Stimulated activated naive B cell treated with anti-CD40 and anti-IgM and Interleukin-4, amounts not matched to agents 10 μg/mL and 1 μg/mL and 100 μg/mL, for 72 hours (primary cell): ENCODE data around the gene IFT57.

Experiments
- ATAC-seq, 2 donors: fragments of 150-1000 bp; cut with Tn5 transposase; replicated peaks; 2 replicates each; pipeline ENCODE4 v1.10.0; 2021; ENCODE audit warnings: moderate library complexity in 1 of 2
- DNase-seq: peaks from one replicate; pipeline ENCODE4 v3.0.0; 2021
- H3K27ac Mint-ChIP-seq: one replicate; pipeline ENCODE4 v1.8.0; 2022; ENCODE audit warnings: mild to moderate bottlenecking, mixed read lengths
- H3K27me3 Mint-ChIP-seq, 2 donors: one replicate each; pipeline ENCODE4 v1.8.0; 2022; ENCODE audit warnings: mixed read lengths in 2 of 2
- H3K36me3 Mint-ChIP-seq, 2 donors: one replicate each; pipeline ENCODE4 v1.8.0; 2022; ENCODE audit warnings: mixed read lengths in 2 of 2, mild to moderate bottlenecking in 1 of 2
- H3K4me1 Mint-ChIP-seq, 2 donors: one replicate each; pipeline ENCODE4 v1.8.0; 2022; ENCODE audit warnings: mixed read lengths in 2 of 2, mild to moderate bottlenecking in 1 of 2
- H3K4me3 Mint-ChIP-seq, 2 donors: one replicate each; pipeline ENCODE4 v1.8.0; 2022; ENCODE audit warnings: mild to moderate bottlenecking in 2 of 2, mixed read lengths in 2 of 2, moderate library complexity in 1 of 2
- H3K9me3 Mint-ChIP-seq, 2 donors: one replicate each; pipeline ENCODE4 v1.8.0; 2022; ENCODE audit warnings: mixed read lengths in 2 of 2, mild to moderate bottlenecking in 1 of 2

IFT57 gene

DNA sequence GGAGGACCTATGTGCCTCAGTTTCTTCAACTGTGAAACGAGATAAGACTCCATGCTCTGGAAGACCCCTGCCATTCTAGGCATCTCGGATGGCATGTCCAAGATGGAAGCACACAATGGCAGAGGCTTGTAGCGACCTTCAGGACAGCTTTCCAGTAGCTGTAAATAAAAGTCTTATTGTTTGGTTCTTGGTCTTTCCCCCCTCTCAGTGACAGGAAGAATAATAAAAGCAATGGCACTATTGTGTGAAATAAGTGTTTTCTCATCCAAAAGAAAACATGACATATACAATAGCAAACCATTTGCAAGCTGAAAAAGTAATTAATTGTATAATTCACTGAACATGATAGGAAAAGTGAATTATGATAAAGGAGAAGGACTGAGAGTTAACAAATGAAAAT, 98.9 kb downstream of the IFT57 start:
- no peak for ATAC-seq
- Mint-ChIP-seq H3K4me3 (peak overlapping the region; percentile 35 to 53), H3K27me3 (no peaks in the 10 kb centered on the region), H3K36me3 (peaks cover 18 to 33% of the 10 kb centered on the region in 2 donors), H3K27ac (peak overlapping the region; percentile 100), H3K4me1 (peaks cover 53 to 76% of the 10 kb centered on the region in 2 donors), H3K9me3 (peaks cover 3 to 7% of the 10 kb centered on the region in 2 donors)
- no peak for DNase-seq

GRCh38 chr3:108122276-108122675, 99.9 kb downstream of the IFT57 start:
- ATAC-seq (no peak), DNase-seq (no peak)
- Mint-ChIP-seq H3K27me3 (no peaks in the 10 kb centered on the region), H3K36me3 (peaks cover 13 to 25% of the 10 kb centered on the region in 2 donors), H3K9me3 (peaks cover 1% of the 10 kb centered on the region in 2 donors), H3K4me1 (peaks cover 54 to 79% of the 10 kb centered on the region in 2 donors), H3K27ac (peak overlapping the region; percentile 76), H3K4me3 (no peak overlapping the region)

DNA sequence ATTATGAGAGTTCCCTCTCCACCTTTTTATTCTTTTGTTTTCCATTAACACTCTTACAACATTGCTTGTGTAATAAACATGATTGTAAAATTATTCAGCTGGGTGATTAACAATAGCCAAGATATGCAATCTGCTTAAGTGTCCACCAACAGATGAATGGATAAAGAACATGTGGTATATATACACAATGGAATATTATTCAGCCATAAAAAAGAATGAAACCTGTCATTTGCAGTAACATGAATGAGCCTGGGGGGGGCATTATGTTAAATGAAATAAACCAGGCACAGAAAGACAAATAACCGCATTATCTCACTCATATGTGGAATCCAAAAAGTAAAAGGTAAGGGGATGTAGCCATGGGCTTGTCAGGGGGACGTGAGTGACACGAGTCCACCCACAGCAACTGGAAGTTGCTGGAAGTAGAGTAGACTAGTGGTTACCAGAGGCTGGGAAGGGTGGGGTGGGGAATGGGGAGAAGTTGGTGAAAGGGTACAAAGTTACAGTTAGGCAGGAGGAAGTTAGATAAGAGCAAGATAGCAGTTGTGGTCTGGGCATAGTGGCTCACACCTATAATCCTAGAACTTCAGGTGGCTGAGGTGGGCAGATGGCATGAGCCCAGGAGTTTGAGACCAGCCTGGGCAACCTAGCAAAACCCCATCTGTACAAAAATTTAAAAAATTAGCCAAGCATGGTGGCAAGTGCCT, 102.7 kb downstream of the IFT57 start:
- no peaks in the 10 kb centered on the region for H3K27me3 Mint-ChIP-seq
- ATAC-seq (no peak), DNase-seq (no peak)
- peaks cover 46 to 63% of the 10 kb centered on the region in 2 donors for H3K4me1 Mint-ChIP-seq
- peaks cover 2 to 8% of the 10 kb centered on the region in 2 donors for H3K36me3 Mint-ChIP-seq
- H3K9me3 Mint-ChIP-seq = peaks cover 0 to 1% of the 10 kb centered on the region in 2 donors
- H3K27ac Mint-ChIP-seq = no peak overlapping the region
- H3K4me3 Mint-ChIP-seq = no peak overlapping the region

DNA sequence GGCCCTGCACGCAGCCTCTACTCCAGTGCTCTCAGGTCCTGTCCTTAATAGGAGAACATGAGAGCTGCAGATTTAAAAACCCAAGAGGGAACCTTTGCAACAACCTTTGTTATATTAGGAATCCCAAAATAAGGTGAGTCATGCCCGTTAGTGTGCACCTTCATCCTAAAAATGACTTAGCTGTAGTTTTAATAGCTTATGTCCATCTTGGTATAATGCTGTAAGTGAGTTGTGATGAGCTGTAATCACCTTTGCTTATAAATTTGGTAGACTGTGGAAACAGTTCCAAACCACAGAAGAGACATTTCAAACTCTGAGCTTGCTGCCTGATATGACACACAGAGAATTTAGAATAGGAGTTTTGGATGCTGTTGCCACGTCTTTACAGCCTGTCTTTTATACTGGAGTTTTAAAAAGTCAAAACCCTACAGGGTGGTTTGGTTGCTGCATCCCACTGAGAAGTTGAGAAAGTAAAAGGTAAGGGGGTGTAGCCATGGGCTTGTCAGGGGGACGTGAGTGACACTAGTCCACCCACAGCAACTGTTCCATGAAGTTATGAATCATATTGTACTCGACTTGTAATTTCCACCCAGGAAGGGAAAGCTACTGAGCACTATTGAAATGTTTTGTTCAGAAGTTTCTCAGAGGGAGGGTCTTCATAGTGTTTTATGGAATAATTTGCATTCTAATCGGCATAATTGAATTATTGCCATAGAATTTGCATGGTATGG, 104.0 kb downstream of the IFT57 start:
- Mint-ChIP-seq H3K27ac (peak overlapping the region; percentile 16), H3K4me1 (peaks cover 37 to 50% of the 10 kb centered on the region in 2 donors), H3K4me3 (no peak overlapping the region), H3K27me3 (no peaks in the 10 kb centered on the region), H3K36me3 (peaks cover 2 to 8% of the 10 kb centered on the region in 2 donors), H3K9me3 (peaks cover 0 to 1% of the 10 kb centered on the region in 2 donors)
- no peak for DNase-seq
- peak; percentile 81 to 84 for ATAC-seq

DNA sequence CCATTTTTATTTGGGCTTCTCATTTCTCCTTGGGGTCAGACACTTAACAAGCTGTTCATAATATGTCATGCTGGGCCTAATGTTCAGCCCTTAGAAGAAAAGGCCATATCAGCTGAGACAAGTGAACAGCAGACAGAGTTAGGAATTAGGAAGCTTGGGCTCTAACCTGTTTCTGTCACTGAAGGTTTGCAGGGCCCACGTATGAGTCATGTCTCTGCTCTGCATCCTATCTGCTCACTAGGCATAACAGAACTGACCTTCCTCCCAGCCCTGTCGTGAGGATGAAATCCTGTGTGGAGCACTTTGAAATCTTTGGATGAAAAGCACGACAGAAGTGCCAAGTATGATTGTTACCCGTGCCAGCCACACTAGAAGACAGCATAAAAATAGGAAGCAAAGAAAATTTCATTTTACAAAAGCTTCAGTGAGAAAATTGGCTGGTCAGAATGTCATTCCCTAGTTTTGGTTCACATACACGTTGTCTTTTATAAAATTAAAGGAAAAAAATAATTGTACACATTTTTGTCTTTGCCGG, 104.9 kb downstream of the IFT57 start:
- H3K36me3 Mint-ChIP-seq = peaks cover 2 to 8% of the 10 kb centered on the region in 2 donors
- H3K27ac Mint-ChIP-seq = no peak overlapping the region
- no peak overlapping the region for H3K4me3 Mint-ChIP-seq
- H3K4me1 Mint-ChIP-seq = peaks cover 30 to 41% of the 10 kb centered on the region in 2 donors
- DNase-seq = no peak
- peaks cover 0 to 1% of the 10 kb centered on the region in 2 donors for H3K9me3 Mint-ChIP-seq
- H3K27me3 Mint-ChIP-seq = no peaks in the 10 kb centered on the region
- ATAC-seq = peak; percentile 63 to 68

DNA sequence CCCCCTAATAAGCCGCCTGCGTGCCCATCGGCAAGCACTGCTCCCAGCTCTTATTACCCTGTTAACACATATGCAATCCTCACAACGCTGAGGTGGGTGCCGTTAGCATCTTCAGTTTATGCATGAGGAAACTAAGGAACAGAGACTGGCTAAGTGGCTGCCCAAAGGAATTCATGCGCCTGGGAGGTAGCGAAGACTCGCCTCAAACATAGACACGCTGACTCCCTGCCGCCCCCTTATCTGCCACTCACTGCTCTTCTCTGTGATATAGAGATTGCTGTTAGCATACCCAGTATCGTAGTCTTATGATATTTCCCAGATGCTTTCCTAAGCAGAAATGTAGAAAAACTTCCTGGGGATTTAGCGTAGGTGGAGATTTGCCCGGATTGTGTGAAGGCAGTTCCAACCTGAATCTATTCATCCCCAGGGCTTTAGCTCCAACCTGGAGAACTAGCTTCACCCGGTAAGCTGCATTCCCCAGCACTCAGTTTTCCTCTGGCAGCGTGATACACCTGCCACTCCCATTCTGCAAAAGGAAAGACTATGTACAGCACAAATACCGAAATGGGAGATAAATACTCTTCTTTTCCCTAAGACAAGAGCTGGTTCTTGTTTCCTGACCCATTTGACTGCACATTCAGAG, 107.7 kb downstream of the IFT57 start:
- H3K4me1 Mint-ChIP-seq = peaks cover 16 to 36% of the 10 kb centered on the region in 2 donors
- H3K9me3 Mint-ChIP-seq = peaks cover 0 to 1% of the 10 kb centered on the region in 2 donors
- H3K27ac Mint-ChIP-seq = no peak overlapping the region
- H3K36me3 Mint-ChIP-seq = peaks cover 2 to 6% of the 10 kb centered on the region in 2 donors
- ATAC-seq = no peak
- H3K27me3 Mint-ChIP-seq = no peaks in the 10 kb centered on the region
- no peak for DNase-seq
- H3K4me3 Mint-ChIP-seq = no peak overlapping the region

- peaks cover 14 to 34% of the 10 kb centered on the region in 2 donors for H3K4me1 Mint-ChIP-seq
Observed at GRCh38 chr3:108113975-108114374, 108.2 kb downstream of the IFT57 start.

GRCh38 chr3:108110934-108111333, 111.3 kb downstream of the IFT57 start:
- Mint-ChIP-seq H3K36me3 (peaks cover 0 to 2% of the 10 kb centered on the region in 2 donors), H3K27ac (no peak overlapping the region), H3K27me3 (no peaks in the 10 kb centered on the region), H3K4me1 (peaks cover 16 to 33% of the 10 kb centered on the region in 2 donors), H3K4me3 (no peak overlapping the region), H3K9me3 (no peaks in the 10 kb centered on the region)
- ATAC-seq (no peak), DNase-seq (no peak)

More at GRCh38 chr3:108113975-108114374, 108.2 kb downstream of the IFT57 start:
- peaks cover 2 to 3% of the 10 kb centered on the region in 2 donors for H3K36me3 Mint-ChIP-seq
- ATAC-seq (no peak), DNase-seq (no peak)
- no peak overlapping the region for H3K4me3 Mint-ChIP-seq
- H3K27ac Mint-ChIP-seq = no peak overlapping the region
- peaks cover 0 to 1% of the 10 kb centered on the region in 2 donors for H3K9me3 Mint-ChIP-seq
- H3K27me3 Mint-ChIP-seq = no peaks in the 10 kb centered on the region
